GM03348 (cell line): ENCODE results near the gene UPF2.
"Not testable (repeated sequence)": the region's sequence is repeated elsewhere in the genome, so short reads cannot be mapped to it uniquely, and the experiment has no call there.

Experiments used
- DNase-seq: peaks from one replicate; pipeline ENCODE4 v3.0.0; 2012; ENCODE audit warnings: low spot score

Gene UPF2

DNA sequence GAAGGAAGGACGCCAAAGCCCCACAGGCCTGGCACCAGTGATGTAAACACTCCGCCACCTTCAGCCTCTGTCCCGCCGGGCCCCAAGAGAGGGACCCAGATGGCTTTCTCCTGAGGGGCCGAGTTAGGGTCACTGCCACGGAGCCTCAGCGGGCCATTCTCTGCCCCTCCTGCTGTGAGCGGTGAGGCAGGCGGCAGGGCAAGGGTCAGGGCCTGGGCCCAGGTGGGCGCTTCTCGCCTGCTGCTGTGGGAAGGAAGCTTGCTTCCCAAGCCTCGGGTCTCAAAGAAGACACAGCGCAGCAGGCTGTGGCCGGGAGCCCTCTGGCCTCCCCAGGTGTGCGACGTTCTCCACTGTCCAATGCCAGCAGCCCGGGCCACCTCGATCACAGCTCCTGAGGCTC lies 134.7 kb downstream of the UPF2 start:
- no peak for DNase-seq

DNA sequence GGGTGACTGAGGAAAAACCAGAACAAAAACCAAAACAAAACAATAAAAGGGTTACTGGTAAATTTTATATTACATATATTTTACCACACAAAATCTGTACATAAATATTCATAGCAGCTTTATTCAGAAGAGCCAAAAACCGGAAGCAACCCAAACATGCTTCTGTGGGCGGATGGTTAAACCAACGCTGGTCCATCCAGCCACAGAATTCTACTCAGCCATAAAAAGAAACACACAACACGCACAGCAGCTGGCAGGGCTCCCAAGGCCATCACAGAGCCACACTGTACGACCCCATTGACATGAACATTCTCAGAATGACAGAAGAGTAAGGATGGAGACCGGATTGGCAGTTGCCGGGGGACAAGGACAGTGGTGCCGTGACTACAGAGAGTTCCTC lies 135.9 kb downstream of the UPF2 start:
- no peak for DNase-seq

DNA sequence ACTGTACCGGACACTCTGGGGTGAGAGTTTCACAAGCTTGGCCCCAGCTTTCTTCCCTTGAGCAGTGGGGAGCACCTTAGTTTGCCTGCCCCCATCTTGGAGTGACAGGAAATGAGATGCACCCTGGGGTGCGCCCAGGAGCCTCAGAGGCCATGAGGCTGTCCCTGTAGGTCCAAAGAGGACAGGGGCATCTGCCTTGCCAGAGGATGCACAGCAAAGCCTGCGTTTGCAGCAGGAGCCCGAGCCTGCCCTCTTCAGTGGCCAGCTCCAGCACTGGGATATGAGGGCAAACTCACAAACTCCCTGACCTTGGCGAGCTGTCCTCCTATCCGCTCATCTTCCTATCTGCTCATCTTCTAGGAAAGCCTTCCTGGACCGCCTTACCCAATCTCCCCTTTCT lies 140.0 kb downstream of the UPF2 start:
- DNase-seq = no peak

DNA sequence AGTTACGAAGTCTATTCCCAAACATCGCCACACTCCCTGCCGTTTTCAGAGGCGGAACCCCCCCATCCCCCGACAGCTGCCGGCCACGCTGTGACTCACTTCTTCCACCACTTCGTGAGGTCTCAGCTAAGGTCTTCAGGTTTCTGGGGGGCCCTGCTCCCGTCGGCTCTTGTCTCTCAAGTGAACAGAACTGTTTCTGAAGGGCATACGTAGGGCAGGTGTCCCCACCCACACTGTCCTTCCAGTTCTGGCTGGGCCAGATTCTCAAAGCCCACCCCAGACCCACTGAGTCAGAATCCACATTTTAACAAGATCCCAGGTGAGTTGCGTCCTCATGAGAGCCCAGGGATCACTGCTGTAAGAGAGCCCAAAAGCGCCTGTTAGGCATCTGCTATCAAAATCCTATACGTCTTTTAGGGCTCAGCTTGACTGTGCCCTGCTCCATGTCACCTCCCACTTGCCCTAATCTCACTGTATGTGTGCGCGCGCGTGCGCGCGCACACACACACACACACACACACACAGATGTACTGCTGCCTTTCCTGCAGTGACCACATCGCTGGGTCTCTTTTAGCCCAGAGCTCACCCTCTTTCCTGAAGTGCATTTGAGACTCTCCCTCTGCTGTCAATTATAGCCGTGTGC lies 140.7 kb downstream of the UPF2 start:
- no peak for DNase-seq

DNA sequence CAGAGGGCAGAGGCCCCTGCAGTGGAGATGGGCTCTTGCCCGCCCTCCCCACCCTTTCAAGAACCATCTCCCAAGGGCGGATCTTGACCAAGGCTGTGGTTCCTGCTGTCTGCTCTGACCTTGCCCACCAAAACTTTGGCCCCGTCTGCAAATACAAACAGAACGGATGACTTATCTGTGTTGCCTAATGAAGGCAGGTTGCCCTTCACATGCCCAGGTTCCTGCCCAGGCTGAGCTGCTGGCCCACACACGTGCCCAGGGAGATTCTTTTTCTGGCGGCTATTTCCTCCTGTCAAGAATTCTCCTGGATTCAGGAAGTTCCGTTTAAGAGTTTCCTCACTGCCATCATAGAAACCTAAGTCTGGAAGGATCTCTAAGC lies 141.2 kb downstream of the UPF2 start:
- no peak for DNase-seq

DNA sequence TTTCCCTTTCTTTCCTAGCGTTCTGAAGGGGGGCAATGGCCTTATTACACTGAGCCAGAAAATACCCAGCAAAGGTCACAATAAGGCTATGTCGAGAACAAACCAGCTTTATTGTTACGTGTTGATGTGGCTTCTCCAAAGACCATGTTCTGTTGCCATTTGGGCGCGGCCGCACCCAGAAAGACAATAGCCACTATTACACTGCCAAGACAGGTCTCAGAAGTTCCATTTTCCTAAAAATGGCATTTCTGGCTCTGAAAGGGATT lies 141.6 kb downstream of the UPF2 start:
- no peak for DNase-seq

DNA sequence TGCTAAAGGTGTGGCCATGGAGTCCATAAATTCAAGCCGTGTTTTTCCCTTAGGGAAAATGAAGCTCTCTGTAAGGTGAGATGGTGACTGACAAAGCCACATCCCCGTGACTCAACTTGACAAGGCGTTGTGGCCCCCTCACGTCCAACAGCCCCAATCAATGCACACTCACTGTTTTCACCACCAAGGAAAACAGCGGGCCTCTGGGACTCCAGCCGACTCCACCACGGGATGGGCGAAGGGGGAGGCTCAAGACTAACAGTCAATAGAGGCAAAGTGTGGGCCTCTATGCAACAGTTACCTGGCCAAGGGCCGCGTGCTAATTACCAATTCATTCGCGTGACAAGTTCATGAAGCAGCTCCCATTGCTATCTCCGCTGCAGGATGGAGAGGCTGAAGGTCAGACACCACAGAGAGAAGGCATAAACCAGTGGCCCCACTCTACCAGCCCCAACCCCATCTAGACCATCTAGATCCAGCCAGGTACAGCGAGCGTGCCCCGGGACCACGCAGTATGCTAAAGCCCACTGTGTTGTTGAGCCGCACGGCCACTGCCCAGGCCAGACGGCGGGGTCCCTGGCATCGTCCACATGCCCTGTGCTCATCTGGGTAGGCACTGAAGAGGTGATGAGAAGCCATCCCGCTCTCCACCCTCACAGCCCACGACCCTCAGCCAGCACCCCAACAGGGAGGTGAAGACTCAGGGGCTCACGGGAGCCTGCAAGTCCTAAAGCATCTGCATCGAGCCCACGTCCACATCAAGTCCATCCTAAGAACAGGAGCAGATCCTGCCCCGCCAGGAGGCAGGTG lies 143.3 kb downstream of the UPF2 start:
- DNase-seq = no peak

DNA sequence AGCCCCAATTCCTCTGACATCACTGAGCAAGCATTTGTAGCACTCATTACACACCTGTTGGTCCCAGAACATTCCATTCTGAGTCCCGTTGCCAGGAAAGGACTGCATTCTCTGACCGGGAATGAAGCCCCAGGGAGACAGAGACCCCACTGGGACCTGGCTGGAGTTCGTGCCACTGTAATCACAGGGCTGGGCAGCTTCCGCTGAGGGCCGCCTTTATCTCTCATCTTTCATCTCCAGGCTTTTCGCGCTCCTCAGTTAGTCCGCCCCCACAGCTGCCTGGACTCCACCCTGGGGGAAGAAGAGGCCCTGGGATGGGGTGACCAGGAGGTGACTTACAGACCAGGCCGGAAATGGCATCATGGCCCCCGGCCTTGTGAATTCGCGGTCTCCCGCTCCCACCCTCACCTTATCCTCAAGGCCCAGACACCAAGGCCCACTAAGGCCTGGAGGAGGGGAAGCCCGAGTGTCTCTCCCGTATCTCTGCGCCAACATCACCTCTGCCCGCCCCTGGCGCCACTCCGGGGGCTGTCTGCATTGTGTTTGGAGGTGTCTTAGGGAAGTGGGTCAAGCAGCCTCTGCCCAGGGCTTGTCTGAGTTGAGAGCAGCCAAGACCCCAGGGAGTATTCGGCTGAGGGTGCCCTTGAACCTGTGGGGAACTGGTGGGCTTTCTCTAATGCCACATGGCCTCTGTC lies 144.1 kb downstream of the UPF2 start:
- no peak for DNase-seq

DNA sequence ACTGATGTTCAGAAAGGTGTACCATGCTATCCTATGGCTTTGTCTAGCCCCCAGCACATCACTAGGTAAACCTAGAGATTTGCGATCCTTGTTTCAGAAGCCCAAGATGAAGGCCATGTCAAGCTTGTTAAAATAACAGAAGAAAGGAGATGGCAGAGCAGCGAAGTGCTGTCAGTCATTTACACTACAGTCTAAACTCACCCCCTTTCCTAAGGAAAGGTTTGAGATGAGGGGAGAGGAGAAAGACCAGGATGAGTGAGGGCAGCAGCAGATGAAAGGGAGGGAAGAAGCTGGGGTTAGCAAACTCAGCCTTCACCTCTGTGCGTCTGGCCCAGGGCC lies 144.6 kb downstream of the UPF2 start:
- no peak for DNase-seq

DNA sequence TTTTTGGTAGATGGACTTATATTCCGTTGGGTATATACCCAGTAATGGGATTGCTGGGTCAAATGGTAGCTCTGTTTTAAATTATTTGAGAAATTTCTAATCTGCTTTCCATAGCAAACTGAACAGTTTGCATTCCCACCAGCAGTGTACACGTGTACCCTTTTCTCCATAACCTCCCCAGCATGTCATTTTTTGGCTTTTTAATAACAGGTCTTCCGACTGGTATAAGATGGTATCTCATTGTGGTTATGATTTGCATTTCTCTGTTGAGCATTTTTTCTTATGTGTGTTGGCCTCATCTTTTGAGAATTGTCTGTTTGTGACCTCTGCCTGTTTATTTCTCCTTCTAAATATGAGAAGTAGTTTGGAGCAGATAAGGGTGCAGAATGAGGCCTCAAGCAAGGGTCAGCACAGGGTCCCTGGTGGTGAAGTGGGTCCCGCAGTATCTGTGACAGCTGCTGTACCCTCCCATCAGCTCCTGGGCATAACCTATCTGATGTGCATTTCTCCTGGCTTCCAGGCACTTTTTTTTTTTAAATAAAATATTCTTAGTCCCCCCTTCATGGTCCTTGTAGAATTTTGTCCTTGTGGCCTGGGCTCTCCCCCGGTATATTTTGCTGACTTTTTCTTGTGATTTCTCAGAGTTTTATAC lies 145.9 kb downstream of the UPF2 start:
- no peak for DNase-seq

DNA sequence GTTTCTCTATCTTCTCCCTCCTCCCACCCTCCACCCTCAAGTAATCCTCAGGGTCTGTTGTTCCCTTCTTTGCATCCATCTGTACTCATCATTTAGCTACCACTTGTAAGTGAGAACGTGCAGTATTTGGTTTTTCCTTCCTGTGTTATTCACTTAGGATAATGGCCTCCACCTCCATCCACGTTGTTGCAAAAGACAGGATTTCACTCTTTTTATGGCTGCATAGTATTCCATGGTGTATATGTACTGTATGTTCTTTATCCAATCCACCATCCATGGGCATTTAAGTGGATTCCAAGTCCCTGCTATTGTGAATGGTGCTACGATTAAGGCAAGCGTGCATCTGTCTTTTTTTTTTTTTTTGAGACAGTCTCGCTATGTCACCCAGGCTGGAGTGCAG lies 147.0 kb downstream of the UPF2 start:
- no peak for DNase-seq

DNA sequence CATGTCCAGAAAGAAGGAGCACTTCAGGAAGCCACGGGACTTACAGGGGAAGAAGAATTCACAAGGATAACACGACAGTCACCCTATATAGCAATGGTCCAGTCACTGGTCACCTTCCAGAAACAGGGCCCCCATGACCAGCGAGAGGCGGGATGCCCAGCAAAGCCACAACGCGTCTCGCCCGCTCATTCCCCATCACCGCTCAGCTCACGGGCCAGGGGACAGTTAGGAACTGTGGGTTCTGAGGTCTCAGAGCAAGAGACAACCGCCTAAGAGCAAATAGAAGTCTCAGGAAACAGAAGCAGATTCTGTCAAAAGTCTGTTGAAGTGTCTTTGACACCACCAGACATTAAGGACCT lies 147.5 kb downstream of the UPF2 start:
- DNase-seq = no peak

DNA sequence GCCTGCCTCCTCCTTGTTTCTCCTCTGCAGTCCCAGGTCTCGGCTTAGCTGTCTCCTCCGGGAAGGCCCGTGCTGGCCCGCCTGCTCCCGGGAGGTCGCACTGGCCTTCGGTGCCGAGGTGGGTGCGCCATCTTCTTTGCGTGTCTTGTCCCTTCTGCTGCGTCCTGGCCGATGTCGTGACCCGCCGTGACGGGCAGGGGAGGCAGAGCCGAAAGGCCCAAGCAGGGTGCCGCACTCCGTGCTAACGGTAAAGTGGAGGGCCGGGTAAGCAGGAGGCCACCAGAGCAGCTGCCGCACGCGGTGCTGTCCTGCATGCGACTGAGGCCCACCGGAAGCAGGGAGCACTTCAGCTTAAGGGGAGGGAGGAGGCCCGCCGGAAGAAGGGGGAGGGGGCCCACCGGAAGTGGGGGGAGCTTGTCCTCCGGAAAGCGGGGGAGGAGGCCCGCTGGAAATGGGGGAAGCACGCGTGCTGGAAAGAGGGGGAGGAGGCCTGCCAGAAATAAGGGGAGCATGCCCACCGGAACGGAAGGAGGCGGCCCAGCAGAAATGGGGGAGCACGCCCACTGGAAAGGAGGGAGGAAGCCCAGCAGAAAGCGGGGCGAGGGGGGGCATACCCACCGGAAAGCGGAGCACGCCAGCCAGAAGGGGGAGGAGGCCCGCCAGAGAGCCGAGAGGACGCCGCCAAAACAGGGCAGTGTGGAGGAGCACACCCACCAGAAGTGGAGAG lies 148.1 kb downstream of the UPF2 start:
- DNase-seq = no peak

DNA sequence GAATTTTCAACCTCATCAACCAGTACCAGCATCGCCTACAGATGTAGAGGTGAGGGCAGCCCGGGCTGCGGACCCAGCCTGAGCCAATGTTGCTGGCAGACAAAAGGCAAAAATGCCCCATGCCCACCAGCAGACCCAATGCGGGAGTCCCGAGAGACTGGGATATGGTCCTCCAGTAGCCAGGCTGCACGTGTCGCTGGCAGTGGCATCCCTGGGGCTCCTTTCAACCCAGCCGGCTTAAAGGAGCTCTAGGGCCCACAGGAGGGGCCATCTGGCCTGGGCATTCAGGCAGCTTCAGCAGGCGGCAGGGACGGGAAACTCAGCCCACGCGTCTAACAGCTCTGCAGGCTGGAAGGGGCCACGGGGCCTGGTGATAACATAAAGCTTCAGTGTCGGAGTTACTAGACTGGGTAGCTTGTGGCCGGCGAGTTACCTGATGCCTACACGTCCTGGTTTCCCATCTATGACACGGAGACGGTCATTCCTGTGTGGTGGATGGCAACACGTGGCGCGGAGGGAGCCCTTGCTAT lies 148.8 kb downstream of the UPF2 start:
- DNase-seq = no peak

DNA sequence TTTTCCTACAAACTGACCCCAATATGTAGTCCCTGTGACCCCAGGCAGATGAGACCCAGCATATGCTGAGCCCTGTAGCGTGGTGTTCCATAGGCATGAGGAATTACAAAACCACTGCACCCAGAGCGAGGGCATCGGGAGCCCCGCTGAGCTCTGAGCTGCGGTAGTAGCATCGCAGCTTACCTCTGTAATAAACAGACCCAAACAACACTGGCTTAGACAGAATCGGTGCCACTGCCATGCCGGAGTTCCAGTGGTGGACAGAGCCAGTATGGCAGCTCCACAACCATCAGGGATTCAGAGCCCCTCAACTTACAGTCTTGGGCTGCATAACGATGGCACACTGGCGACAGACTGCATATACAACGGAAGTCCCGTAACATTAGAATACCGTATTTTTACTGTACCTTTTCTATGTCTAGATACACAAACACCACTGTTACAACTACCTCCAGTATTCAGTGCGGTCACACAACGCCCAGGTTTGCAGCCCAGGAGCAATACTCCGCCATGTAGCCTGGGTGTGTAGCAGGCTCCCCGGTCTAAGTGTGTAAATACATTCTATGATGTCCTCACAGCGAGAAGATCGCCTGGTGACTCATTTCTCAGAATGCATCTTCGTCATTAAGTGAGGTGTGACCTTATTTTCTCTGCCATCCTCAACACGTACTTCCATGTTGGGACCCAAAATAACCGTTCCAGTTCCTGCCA lies 150.7 kb downstream of the UPF2 start:
- no peak for DNase-seq

DNA sequence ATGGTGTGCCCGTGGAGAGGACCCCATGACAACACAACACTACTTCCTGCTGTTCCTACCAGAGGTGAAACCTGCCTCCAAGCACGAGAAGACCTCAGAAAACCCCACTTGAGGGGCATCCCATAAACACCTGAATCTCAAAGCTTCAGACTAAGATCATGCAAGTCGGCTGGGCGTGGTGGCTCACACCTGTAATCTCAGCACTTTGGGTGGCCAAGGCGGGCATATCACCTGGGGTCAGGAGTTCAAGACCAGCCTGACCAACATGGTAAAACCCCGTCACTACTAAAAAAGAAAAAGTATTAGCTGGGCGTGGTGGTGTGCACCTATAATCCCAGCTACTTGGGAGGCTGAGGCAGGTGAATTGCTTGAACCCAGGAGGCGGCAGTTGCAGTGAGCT lies 153.3 kb downstream of the UPF2 start:
- not testable (repeated sequence) for DNase-seq

DNA sequence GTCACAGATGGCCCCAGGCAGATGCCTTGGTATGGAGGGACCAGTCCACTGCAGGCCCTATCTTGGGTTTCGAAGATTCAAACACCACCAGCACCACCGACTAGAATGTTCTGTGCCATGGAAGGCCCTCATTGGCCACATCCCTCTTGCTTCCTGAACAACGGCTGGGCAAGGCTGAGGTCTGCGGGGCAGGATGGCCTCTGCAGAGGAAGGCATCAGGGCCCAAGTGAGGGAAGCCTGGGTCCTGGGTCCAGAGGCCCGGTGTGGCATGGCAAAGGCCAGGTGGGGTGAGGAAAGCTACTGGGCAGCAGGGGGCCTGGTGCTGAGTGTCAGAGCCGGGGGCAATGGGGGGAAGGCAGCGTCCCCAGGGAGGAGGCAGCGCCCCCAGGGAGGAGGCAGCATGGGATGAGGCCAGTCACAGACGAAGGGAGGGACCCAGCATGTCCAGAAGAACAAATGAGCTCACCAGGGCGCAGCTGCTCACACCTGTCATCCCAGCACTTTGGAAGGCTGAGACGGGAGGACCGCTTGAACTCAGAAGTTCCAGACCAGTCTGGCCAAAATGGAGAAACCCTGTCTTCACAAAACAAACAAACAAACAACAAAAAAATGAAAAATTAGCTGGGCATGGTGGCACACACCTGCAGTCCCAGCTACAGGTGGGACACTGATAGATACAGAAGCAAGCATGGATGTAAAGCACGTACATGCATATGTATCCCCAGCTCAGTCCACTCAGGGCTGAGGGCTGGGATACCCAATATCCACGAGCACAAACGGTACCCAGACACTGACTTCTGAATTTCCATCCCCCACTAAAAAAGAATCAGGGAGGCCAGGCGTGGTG lies 155.0 kb downstream of the UPF2 start:
- DNase-seq = no peak

DNA sequence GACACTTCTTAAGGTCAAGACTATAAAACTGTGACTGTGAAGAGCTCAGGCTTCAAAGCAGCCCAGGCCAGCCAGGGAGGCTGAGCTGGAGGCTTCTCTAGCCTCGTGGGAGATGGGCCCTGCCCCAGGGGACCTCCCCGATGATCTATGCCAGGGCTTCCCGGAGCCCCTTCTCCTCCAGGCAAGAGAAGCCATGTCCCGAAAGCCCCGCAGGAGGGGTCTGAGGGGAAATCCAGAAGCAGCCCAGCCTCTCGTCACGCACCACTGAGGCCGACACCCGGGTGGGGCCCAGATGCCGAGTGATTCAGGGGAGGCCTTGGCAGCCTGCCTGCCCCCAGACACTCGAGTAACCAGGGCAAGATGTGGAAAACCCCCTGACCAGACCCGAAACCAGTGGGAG lies 155.8 kb downstream of the UPF2 start:
- no peak for DNase-seq

DNA sequence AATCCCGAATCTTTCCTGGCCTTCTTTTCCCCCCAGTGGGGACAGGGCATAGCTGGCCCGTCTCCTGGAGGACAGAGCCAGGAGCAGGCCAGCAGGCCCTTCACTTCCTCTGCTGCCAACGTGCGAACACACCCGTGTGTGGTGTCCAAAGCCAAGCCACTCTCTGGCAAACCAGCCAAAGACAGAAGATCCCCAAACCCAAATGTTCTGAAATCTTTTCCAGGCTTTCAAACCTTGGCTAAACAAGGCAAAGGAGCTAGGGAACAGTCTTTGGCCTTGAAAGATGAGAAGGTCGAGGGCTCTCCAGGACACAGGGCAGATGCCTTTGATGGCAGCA lies 156.5 kb downstream of the UPF2 start:
- no peak for DNase-seq

DNA sequence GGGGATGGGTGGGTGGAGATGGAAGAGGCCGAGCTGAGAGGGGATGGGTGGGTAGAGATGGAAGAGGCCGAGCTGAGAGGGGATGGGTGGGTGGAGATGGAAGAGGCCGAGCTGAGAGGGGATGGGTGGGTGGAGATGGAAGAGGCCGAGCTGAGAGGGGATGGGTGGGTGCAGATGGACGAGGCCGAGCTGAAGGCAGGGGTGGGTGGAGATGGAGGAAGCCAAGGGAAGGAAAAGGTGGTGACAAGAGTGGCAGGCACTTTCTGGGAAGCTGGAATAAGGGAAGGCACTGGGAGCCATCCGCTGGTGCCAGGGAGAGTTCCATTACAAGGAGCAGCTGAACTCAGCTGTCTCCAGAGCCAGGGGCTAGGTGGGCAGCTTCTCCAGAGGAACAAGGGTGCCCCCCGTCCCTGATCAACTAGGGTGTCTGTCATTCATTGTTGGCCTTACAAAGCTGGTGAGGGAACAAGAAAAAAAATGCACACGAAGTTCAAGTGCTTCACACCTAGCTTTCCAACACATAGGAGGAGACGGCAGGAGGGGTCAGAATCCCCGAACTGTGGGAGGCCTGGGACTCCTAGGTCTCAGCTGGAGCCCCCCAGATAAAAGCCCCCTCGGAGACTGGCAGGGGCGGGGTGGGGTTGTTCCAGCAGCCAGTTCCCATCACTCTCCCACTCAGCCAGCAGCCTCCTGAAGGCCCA lies 157.0 kb downstream of the UPF2 start:
- DNase-seq = no peak
